DMS53 treated with DMSO at 0.1 percent for 48 hours (cell line): Measurements from ENCODE around the gene SDK1.

Source experiments
- DNase-seq: peaks from one replicate; lab custom pipeline; 2025; ENCODE audit not compliant: unreplicated experiment; lab: John Stamatoyannopoulos, UW

The SDK1 gene

GRCh38 chr7:4185721-4186512 is 884.9 kb downstream of the SDK1 start:
- no peak for DNase-seq

DNA sequence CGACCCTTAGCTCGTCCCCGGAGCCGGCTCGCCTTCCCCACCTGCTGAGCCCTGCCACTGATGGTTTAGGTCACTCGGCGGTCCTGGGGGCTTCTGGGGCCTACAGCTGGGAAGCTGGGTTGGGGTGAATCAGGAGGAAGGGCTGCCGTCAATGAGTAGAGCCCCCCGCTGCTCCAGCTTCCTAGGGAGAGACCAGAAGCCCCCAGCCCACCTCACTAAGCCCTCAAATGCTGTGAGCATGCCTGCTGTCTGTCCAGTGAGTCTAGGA is 885.4 kb downstream of the SDK1 start:
- DNase-seq: no peak

DNA sequence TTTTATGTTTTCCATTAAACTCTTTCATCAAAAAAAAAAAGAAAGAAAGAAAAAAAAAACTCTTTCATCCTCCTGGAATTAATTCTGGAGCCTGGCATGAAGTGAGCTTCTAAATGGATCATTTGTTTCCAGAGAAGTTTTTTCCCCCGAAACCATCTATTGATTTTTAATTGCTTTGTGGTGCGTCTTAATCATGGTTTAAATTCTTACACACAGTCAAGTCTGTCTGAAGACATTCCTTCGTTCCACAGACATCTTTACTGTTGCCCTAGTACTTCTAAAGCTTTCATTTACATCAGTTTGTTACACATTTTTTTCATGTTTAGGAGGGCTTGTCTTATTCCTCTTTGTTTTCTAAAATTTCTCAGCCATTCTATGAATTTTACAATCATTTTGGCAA is 887.6 kb downstream of the SDK1 start:
- no peak for DNase-seq

DNA sequence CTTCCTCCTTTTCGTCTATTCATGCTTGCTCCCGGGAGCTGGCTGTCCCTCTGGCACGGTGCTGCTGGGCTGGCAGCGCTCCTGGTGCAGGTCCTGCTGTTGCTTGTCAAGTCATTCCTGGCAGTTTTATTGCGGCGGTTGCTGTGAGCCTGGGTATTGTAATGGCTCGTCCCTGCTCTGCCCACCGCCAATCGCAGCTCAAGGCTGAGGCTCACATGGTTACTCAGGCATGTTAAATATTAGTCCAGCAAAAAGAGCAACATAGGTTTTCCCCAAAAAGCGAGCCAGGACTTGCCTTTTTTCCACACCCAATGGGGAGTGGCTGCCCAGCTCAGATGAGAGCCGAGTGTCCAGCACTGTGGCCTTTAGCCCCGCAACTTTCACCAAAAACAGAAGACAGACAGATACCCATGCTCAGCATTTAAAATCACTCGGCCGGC is 888.1 kb downstream of the SDK1 start:
- no peak for DNase-seq

GRCh38 chr7:4190010-4190981 is 889.2 kb downstream of the SDK1 start:
- DNase-seq: no peak

- DNase-seq: no peak
These were observed 890.0 kb downstream of the SDK1 start for GRCh38 chr7:4191046-4191445.

- no peak for DNase-seq
These were observed 890.5 kb downstream of the SDK1 start for GRCh38 chr7:4191525-4191924.

DNA sequence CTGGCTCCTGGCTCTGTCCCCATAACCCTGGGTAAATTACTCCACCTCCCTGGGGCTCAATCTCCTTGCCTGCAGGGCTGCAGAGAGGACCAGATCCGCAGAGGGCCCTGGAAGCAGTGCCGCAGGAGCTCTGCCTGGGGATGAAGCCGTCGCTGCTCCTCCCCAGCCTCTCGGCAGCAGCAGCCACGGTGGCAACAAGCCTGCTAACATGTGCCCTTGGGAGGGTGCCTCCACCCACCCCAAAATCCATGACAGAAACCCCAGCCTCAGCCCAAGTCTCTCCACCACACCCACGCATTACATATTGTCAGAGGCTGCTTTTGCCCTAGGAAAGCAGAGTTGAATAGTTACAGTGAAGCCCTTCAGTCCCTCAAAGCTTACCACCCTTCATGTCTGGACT is 894.6 kb downstream of the SDK1 start:
- no peak for DNase-seq

DNA sequence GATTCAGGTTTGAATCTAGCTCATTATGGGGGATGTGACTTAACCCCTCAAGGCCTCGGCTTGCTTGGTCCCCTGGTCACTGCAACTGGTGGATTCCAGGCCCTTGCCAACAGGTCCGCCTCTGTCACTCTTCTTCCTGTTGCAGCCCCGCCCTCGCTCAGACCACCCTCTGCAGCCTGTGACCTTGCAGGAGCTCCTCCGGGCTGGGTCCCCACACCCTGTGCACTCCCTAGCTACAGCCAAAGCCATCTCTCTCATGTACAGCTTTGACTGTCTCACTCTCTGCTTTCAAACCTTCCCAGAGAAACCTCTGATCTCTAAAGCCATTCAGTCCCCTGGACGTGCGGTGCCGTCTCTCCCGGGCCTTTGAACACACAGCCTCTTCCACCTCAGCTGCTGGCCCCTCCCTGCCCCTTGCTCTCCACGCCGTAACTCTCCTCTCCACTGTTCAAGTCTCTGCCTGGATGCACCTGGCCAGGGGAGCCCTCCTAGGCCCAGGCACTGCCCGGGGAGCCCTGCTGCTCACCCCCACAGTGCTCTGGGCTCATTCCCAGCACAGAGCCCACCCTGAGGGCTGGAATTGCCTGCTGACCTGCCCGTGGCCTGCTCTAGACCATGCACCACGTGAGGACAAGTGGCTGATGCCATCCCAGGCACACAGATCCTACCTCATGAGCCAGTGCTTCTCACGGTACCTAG is 895.2 kb downstream of the SDK1 start:
- no peak for DNase-seq

DNA sequence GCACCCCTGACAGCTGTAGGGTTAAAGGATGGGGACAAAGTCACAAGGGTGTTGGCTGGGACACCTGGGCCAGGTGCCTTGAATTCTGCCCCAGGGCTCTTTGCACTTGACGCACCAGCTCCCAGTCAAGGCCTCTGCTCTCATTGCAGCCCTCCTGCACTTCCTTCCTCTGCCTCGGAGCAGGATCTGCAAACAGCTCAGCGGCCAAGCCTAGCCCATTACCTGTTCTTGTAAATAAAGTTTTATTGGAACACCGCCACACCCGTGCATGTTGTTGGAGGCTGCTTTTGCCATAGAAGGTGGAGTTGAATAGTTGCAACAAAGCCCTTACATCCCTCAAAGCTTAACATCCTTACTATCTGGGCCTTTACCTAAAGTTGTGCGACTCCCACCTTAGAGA is 897.2 kb downstream of the SDK1 start:
- no peak for DNase-seq

GRCh38 chr7:4200546-4201094 is 899.6 kb downstream of the SDK1 start:
- DNase-seq: no peak

DNA sequence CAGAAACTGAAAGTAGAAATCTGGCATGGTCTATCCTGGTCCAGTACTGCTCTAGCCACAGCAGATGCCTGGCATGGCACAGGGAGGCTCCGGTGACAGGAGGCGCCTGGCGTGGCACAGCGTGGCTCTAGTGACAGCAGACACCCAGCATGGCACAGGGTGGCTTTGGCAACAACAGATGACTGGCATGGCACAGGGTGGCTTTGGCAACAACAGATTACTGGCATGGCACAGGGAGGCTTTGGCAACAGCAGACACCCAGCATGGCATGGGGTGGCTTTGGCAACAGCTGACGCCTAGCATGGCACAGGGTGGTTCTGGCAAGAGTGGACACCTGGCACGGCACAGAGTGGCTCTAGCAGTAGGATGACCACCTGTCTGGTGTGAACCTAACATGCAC is 900.5 kb downstream of the SDK1 start:
- no peak for DNase-seq

DNA sequence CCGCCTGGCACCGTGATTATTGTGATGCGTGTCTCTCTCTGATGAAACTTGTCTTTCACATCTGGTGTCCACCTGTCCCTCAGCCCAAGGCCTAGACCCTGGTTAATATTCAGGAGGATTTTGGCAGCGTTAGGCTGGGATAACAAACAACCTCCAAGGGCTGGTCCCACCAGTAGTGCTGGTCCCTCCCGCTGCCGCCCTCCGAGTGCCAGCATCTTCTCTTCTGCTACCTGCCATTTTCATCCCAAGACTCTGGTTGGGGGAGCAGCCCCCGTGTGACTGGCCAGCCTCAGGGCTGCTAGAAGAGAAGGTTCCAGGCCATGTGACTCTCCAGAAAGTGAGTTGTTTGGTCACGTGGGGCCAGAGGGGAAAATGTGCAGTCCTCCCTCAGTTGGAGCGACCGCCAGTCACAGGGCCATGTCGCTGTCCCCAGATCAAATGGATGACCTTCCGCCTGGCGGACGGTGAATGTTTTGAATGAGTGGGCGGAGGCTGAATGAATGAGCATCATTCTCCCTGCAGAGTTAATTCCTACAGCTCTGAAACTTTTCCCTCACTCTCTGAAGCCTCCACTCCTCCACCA is 901.2 kb downstream of the SDK1 start:
- no peak for DNase-seq

DNA sequence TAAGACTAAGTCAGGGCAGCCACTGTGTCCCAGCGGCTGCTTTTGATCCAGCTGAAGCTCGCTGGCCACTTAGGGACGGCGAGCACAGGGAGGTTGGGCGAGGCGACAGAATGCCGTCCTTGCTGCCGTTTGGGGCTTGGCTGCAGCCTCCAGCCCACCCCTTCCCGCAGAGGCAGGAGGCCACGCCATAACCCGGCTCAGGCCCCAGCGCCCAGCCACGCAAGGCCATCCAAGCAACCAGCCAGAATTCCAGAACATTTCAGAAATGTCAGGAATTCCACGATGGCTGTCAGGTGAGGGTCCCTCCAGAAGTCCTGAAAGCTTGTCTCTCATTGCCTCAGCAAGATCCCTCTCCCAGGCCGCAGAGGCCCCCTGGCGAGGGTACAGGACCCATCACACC is 901.9 kb downstream of the SDK1 start:
- no peak for DNase-seq

- DNase-seq: no peak
These were observed 902.8 kb downstream of the SDK1 start for GRCh38 chr7:4203626-4204512.

DNA sequence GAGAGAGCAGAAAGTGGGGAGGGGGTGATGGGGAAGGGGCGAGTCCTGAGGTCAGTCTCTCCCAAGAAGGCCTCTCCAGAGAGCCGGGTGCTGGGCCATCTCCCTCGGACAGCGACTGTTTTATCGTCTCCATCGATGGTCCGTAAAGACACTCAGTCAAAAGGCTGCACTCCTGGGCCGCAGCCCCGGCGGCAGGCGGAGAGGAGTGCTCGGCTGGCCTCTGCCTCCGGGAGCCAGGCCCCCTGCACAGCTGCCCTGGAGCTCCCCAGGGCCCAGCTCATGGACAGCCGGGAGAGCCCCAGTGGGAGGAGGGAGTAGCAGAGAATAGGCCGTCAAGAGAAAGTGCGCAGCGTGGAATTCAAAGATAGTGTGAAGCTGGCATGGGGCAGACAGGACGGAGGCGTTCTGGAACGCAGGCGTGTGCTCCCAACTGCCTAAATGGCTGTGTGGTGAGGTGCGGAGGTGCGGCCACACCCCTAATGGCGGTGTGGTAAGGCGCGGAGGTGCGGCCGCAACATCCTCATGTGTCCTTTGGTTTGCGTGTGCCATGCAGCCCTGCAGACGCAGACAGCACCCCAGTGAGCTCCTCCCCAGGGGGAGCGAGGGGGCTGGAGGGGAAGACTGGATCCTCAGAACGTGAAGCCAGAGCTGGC is 903.6 kb downstream of the SDK1 start:
- DNase-seq: no peak

DNA sequence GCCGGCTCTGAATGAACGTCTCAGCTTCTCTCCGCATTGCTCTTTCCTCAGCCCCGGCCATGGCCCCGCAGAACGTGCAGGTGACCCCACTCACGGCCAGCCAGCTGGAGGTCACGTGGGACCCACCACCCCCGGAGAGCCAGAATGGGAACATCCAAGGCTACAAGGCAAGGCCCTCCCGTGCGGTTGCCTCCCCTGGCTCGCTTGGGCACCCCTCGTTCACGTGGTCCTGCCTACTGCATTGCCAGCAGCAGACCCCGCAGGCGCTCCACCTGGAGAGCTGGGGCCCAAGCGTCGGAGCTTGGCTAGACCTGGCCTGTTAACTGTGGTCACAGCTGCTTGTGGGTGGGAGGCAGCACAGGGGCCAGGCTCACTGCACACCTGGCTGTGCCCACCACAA is 904.8 kb downstream of the SDK1 start:
- DNase-seq: no peak

GRCh38 chr7:4207011-4207410 is 906.0 kb downstream of the SDK1 start:
- no peak for DNase-seq

- DNase-seq: no peak
These were observed 907.0 kb downstream of the SDK1 start for GRCh38 chr7:4208086-4208485.

- no peak for DNase-seq
These were observed 907.5 kb downstream of the SDK1 start for GRCh38 chr7:4208586-4208985.
